ENCODE measurements around the gene CWC22. TPM values are rescaled to one million over a fixed set of nuclear protein-coding genes. Genes with fewer than 3 reads are reported as not detected.
"Not testable (repeated sequence)": the region's sequence is repeated elsewhere in the genome, so short reads cannot be mapped to it uniquely, and the experiment has no call there.

CWC22 gene
- total RNA-seq, 1 donor from 2014 or later, result 10.1 TPM

GRCh38 chr2:180003559-180003958, 3.5 kb downstream of the CWC22 start:
- DNase-seq (ENCODE audit: low read depth in 2 of 2), result no peak

DNA sequence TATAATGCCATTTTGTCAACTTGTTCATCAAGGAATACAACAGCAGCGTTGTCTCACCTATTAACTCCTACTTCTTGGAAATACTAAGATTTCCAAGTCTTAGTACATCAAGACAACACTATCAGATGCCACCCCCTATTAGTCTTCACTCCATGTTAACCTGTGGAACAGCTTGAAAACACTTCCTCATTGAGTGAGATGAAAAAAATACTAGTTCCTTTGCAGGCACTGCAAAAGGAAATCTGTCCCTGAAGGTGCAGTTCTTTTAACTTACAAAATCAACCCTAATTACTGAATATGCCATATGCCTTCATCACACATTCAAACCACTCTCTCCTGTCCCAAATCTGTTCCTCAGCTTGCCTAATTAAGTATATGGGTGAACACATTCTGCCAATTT, 4.0 kb downstream of the CWC22 start:
- DNase-seq (ENCODE audit: low read depth in 2 of 2), result no peak

GRCh38 chr2:180002198-180002770, 4.8 kb downstream of the CWC22 start:
- no peak for DNase-seq (ENCODE audit: low read depth in 2 of 2)

- DNase-seq (ENCODE audit: low read depth in 2 of 2), result no peak
Measured at GRCh38 chr2:180001726-180002125, 5.4 kb downstream of the CWC22 start.

DNA sequence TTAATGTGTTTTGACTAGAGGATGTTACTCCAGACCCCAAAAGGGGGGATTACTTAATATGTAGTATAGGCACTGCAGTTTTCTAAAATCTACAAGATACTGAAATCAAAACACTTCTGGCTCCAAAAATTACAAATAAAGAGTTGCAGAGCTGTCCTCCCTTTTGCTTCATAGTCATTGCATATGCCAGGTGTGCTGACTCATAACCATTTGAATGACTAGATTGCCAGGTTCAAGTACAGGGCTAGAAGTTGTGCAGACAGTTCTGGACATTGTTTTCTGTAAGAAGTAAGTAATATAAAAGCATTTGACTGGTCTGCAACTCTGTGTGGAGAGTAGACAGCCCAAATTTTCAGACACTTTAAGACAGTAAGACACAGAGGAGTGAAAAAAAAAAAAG, 6.7 kb downstream of the CWC22 start:
- no peak for DNase-seq (ENCODE audit: low read depth in 2 of 2)

DNA sequence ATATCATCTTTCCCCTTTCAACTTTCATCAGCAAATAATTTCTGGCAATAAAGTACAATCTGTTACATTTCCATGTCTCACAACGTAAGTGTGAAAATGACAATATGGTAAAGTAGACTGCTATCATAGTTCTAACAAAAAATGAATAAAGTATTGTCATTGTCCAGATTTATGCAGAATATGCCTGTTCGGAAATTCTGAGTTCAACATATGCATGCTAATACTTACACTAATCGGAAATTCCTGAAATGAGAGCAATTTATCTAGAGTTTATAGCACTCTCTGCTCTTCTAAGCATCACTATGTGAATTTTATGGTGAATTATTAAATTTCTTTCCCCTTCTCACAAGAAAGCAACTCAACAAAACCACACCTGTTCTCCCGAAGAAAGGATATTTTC, 8.1 kb downstream of the CWC22 start:
- no peak for DNase-seq (ENCODE audit: low read depth in 2 of 2)

DNA sequence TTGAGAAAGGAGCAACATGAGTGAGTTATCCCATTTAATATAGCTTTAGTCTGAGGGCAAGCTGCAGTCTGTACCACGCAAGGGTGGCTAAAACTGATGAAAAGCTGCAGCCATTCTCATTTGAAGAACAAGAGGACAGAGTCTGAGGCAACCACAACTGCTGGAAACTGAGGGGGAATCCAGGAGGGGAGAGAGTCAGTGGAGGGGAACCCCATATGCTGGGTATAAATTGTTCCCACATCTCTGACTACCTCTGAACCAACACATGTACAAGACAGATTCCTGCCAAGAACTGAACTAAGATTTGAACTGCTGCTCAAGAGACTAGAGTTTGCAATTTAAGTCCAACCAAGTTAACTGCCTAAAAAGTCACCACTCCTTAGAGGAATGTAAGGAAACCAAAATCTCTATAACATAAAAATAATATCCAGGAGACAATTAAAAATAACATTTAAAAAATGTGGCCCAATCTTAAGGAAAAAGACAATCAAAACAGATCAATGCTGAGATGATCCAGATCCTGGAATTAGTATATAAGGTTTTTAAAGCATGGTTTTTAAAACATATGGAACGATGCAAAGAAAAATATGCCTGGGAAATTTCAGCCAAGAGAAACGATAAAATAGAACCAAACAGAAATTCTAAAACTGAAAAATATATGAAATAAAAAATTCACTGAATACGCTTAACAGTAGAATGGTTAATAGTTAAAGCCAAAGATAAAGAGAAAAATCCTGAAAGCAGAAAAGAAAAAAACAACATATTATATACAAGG, 11.2 kb downstream of the CWC22 start:
- DNase-seq (ENCODE audit: low read depth in 2 of 2), result no peak

DNA sequence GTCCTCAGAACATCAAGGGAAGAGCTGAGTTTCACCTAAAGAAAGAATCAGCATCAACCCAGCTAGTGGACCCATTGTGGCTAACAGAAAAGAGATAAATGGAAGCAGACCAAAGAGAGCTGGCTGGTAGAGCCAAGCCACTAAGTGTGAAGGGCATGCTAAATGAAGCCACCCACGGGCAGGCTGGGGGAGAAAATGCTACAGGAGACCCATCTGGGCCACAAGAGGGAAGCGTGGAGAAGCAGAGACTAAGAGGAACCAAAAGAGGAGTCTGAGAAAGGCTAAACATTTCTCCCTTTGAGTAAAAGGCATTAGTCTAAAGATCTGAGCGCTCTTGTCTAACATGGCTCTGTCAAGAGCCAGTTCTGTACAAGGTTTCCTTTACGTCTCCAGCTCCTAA, 15.8 kb downstream of the CWC22 start:
- DNase-seq (ENCODE audit: low read depth in 2 of 2), result no peak

GRCh38 chr2:179990676-179991317, 16.3 kb downstream of the CWC22 start:
- no peak for DNase-seq (ENCODE audit: low read depth in 2 of 2)

DNA sequence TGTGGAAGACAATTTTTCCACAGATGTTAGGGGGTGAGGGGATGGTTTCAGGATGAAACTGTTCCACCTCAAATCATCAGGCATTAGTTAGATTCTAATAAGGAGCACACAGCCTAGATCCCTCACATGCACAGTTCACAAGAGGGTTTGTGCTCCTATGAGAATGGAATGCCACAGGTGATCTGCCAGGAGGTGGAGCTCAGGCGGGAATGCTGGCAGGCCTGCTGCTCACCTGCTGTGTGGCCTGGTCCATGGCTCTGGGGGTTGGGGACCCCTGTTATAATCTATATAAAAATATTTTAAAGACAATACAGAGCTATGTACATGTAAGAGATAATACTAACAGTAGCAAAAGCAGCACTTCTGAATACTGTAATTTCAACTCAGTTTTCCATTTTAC, 19.2 kb downstream of the CWC22 start:
- no peak for DNase-seq (ENCODE audit: low read depth in 2 of 2)

DNA sequence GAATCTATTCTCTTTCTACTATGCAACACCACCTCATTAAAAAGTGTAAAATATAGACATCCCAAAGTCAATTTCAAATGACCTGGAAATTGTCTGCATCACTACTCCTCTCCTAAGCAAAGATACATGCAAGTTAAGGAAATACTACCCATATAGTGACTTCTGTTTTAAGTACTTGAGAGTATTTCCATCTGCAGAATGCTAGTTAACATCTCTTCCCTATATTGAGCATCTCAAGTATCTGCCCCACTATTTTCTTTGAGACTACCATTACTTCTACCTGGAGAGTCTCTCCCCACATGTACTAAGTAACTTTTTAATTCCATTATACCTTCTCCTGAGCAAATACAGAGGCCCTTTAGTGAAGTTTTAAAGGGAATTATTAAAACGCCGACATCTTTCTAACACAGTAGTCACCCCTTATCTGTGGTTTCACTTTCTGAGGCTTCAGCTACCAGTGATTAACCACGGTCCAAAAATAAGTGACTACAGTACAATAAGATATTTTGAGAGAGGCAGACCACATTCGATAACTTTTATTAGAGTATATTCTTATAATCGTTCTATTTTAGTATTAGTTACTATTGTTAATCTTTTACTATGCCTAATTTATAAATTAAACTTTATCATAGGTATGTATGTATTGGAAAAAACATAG, 21.8 kb downstream of the CWC22 start:
- no peak for DNase-seq (ENCODE audit: low read depth in 2 of 2)

GRCh38 chr2:179983250-179983932, 23.7 kb downstream of the CWC22 start:
- no peak for DNase-seq (ENCODE audit: low read depth in 2 of 2)

DNA sequence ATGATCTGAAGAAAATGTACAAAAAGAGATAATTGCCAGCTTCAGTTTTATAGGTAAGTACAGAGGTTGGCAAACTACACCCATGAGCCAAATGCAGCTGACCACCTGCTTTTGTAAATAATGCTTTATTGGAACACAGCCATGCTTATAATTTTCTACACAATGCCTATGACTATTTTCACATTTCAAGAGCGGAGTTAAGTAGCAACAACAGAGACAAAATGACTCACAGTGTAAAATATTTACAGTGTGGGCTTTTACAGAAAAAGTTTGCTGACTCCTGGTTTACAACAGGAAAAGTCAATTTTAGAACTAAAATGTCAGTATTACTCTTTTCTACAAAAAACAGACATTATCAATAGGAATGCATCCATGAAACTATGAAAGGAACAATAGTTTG, 26.0 kb downstream of the CWC22 start:
- peak; percentile 31 to 75 for DNase-seq (ENCODE audit: low read depth in 2 of 2)

GRCh38 chr2:179974761-179975160, 32.3 kb downstream of the CWC22 start:
- DNase-seq (ENCODE audit: low read depth in 2 of 2), result no peak

- no peak for DNase-seq (ENCODE audit: low read depth in 2 of 2)
Measured at GRCh38 chr2:179966778-179967394, 40.2 kb downstream of the CWC22 start.

- DNase-seq (ENCODE audit: low read depth in 2 of 2), result peak; percentile 14 to 67
Measured at GRCh38 chr2:179965291-179966258, 41.5 kb downstream of the CWC22 start.

DNA sequence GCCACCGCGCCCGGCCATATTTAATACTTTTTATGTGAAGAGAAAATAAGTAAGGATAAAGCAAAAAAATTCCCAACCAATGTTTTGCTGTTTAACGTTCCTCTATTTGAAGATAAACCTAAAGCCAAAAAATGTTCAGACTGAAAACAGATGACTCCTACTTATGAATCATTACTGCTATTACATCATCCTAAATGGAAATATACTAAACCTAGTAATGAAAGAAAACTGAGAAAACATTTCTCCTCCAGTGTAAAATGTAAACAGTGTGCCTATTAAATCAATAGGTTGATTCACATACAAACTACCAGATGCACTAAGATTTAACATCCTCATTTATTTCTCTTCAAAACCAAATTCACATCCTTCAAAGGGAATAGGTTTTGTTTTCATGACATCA, 43.5 kb downstream of the CWC22 start:
- peak in 1 of 2 donors; percentile 5 for DNase-seq (ENCODE audit: low read depth in 2 of 2)

GRCh38 chr2:179958251-179958650, 48.8 kb downstream of the CWC22 start:
- DNase-seq (ENCODE audit: low read depth in 2 of 2), result not testable (repeated sequence)

DNA sequence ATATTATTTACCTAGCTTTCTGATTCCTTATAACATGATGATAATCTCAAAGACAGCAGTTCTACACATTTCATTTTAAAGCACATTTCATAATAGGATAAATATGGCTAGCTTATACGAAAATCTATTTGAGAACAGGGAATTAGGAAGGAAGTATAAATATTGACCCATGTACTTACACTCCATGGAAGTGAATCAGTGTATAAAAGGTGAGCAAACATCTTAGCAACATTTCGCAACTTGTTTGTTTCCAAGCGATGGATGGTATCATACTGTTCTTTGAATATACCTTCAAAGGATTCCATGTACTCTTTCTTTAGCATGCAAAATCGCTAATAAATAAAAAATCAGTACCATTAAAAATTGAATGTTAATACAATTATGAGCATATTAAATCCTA, 53.1 kb downstream of the CWC22 start:
- DNase-seq (ENCODE audit: low read depth in 2 of 2), result no peak

GRCh38 chr2:179953359-179953758, 53.7 kb downstream of the CWC22 start:
- DNase-seq (ENCODE audit: low read depth in 2 of 2), result no peak

Data from dermis microvascular lymphatic vessel endothelial cell (primary cell).